Right lobe of liver (tissue), 4 donors: ENCODE measurements around the gene RTP2.

Experiments used
- POLR2A ChIP-seq: fragments of 450-650 bp; IDR thresholded peaks from one replicate; pipeline ENCODE4 v1.6.1; 2017; ENCODE audit warnings: antibody characterized with exemption, mild to moderate bottlenecking
- TF ChIP-seq, protein P1 (sequence below), 4 donors: fragments of 200-600 bp in 3 of 4; fragments of 450-650 bp in 1 of 4; IDR thresholded peaks; one replicate each; pipeline versions ENCODE4 v1.5.1 to v1.8.0; 2016 to 2022; ENCODE audit warnings: antibody characterized with exemption in 4 of 4, mild to moderate bottlenecking in 2 of 4
- donor health status: DM: no; HTN: no; CAD: no.
- donor health status: DM: no; HTN: no; CAD: no.
- donor health status: DM: no; HTN: yes; CAD: no.

DNA sequence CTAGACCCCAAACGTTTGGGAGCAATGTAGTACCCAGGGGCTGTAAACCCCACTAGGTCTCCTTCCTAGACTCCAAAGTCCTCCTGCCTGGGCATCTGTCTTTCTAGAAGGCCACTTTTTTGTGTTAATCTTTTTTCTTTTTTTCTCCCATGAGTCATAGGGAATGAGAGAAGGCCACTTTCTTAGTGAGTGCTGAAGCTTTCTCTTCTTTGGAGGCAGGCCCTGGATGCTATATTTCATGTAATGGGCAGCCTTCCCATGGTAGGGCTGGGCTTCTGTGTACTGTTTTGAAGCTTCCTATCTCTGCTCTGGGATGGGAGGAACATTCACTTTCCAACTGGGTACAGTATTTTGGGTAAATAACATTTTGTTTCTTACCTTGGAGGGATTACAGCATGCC, 15.2 kb upstream of the RTP2 start:
- TF ChIP-seq, protein P1, sequence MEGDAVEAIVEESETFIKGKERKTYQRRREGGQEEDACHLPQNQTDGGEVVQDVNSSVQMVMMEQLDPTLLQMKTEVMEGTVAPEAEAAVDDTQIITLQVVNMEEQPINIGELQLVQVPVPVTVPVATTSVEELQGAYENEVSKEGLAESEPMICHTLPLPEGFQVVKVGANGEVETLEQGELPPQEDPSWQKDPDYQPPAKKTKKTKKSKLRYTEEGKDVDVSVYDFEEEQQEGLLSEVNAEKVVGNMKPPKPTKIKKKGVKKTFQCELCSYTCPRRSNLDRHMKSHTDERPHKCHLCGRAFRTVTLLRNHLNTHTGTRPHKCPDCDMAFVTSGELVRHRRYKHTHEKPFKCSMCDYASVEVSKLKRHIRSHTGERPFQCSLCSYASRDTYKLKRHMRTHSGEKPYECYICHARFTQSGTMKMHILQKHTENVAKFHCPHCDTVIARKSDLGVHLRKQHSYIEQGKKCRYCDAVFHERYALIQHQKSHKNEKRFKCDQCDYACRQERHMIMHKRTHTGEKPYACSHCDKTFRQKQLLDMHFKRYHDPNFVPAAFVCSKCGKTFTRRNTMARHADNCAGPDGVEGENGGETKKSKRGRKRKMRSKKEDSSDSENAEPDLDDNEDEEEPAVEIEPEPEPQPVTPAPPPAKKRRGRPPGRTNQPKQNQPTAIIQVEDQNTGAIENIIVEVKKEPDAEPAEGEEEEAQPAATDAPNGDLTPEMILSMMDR (IDR thresholded peaks at IDR 0.05): no peak
- TF ChIP-seq POLR2A: no peak
